NCI-H69 (cell line): ENCODE results near the gene SND1.

ENCODE experiments used
- DNase-seq: peaks from one replicate; lab custom pipeline; 2025; lab: John Stamatoyannopoulos, UW

SND1 gene

GRCh38 chr7:127932496-127932895 lies 280.5 kb downstream of the SND1 start:
- DNase-seq, result no peak

- no peak for DNase-seq
Measured at GRCh38 chr7:127933146-127933545, 281.2 kb downstream of the SND1 start.

- no peak for DNase-seq
Measured at GRCh38 chr7:127934711-127935110, 282.7 kb downstream of the SND1 start.

GRCh38 chr7:127935847-127936376 lies 283.9 kb downstream of the SND1 start:
- peak; percentile 56 for DNase-seq

GRCh38 chr7:127937066-127937680 lies 285.2 kb downstream of the SND1 start:
- DNase-seq, result peak; percentile 96

- peak; percentile 30 for DNase-seq
Measured at GRCh38 chr7:127938588-127938987, 286.6 kb downstream of the SND1 start.

GRCh38 chr7:127940381-127941160 lies 288.6 kb downstream of the SND1 start:
- DNase-seq, result no peak

- DNase-seq, result no peak
Measured at GRCh38 chr7:127941476-127942210, 289.6 kb downstream of the SND1 start.

GRCh38 chr7:127943541-127944521 lies 291.8 kb downstream of the SND1 start:
- peak; percentile 82 for DNase-seq

GRCh38 chr7:127946111-127946510 lies 294.1 kb downstream of the SND1 start:
- DNase-seq, result no peak

- DNase-seq, result no peak
Measured at GRCh38 chr7:127946847-127947246, 294.9 kb downstream of the SND1 start.

- DNase-seq, result no peak
Measured at GRCh38 chr7:127948312-127948711, 296.3 kb downstream of the SND1 start.

GRCh38 chr7:127948930-127949329 lies 296.9 kb downstream of the SND1 start:
- no peak for DNase-seq

GRCh38 chr7:127949769-127950222 lies 297.8 kb downstream of the SND1 start:
- peak; percentile 14 for DNase-seq

GRCh38 chr7:127950233-127950935 lies 298.4 kb downstream of the SND1 start:
- DNase-seq, result no peak

GRCh38 chr7:127953423-127954356 lies 301.7 kb downstream of the SND1 start:
- DNase-seq, result no peak

GRCh38 chr7:127954357-127954748 lies 302.4 kb downstream of the SND1 start:
- peak; percentile 54 for DNase-seq

GRCh38 chr7:127955051-127955531 lies 303.1 kb downstream of the SND1 start:
- no peak for DNase-seq

- DNase-seq, result no peak
Measured at GRCh38 chr7:127957886-127958285, 305.9 kb downstream of the SND1 start.
